ENCODE data around the gene GMCL2. TPM values are rescaled to one million over a fixed set of nuclear protein-coding genes. Genes with fewer than 3 reads are reported as not detected.
A peak's percentile ranks its signal among the peaks of the same experiment; 100 is the strongest.

The GMCL2 gene
- total RNA-seq, 1 experiment from 2014 or later, result not detected

DNA sequence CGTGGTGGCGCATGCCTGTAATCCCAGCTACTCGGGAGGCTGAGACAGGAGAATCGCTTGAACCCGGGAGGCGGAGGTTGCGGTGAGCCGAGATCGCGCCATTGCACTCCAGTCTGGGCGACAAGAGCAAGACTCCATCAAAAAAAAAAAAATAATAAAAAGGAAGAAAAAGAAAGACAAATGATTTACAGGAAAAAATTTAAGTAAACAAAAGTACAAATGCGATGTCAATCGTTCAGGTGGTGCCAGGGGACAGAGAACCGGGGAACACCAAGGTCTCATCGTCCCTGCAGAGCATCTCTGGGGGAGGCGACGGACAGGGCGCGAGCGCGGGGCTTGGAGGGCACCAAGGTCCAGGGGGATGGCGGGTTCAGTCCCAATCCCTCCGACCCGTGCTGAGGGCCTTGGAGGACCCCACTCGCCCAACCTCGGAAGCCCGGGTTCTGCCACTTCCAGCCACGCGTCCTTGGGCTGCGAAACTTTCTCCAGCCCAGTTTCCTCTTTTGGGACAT lies 16.6 kb upstream of the GMCL2 start:
- H3K9ac ChIP-seq (ENCODE audit: extremely low read depth, insufficient read length, low read length), result peak overlapping the region; percentile 76
- H3K4me3 Mint-ChIP-seq, result peak overlapping the region; percentile 75 to 98
- DNase-seq, result no peak
- no peak overlapping the region for H2BK5ac ChIP-seq (ENCODE audit: insufficient read length, low read length)
- no peak overlapping the region for H3K27ac ChIP-seq (ENCODE audit: insufficient read length, low read depth, low read length)
- H3K27me3 Mint-ChIP-seq (ENCODE audit: low read depth), result peaks cover 30% of the 10 kb centered on the region
- H3K56ac ChIP-seq (ENCODE audit: insufficient read length, low read depth, low read length), result no peak overlapping the region
- H3K23me2 ChIP-seq (ENCODE audit: insufficient read length, low read depth, low read length, poor library complexity, severe bottlenecking), result peaks cover 10% of the 10 kb centered on the region
- H3K23ac ChIP-seq (ENCODE audit: insufficient read length, low read depth, low read length), result no peak overlapping the region
- no peak overlapping the region for H2BK120ac ChIP-seq (ENCODE audit: low read depth, low read length, poor library complexity, severe bottlenecking)
- H3K9me3 Mint-ChIP-seq, result peaks cover 2% of the 10 kb centered on the region in 2 experiments; a peak in 3 of 5 replicates
- no peak overlapping the region for H4K8ac ChIP-seq (replicated peaks; ENCODE audit: insufficient read length, low read depth, low read length)
- H2AK5ac ChIP-seq (ENCODE audit: insufficient read length, low read length), result no peak overlapping the region
- no peak overlapping the region for H4K5ac ChIP-seq (ENCODE audit: insufficient read length, low read depth, low read length)
- no peak overlapping the region for H3K4ac ChIP-seq (ENCODE audit: low read depth, low read length)
- no peaks in the 10 kb centered on the region for H3K9me3 ChIP-seq (ENCODE audit: control insufficient read depth, low read depth, low read length)
- H2AFZ ChIP-seq (ENCODE audit: low read length), result no peak overlapping the region
- H2BK12ac ChIP-seq (ENCODE audit: insufficient read length, low read depth, low read length), result no peak overlapping the region
- no peak for TF ChIP-seq CTCF (conservative IDR thresholded peaks at IDR 0.05)
- no peaks in the 10 kb centered on the region; the same call in 1 of the 2 replicates for H3K4me1 ChIP-seq (ENCODE audit: insufficient read depth, low read length)
- H3K27me3 ChIP-seq (ENCODE audit: insufficient read depth, low read length), result no peaks in the 10 kb centered on the region
- H3K4me2 ChIP-seq (ENCODE audit: insufficient read depth, insufficient read length, low read length), result peak overlapping the region; percentile 40
- H3K79me2 ChIP-seq (ENCODE audit: insufficient read depth, low read length), result peaks cover 23% of the 10 kb centered on the region
- peak overlapping the region; percentile 86 for H3K14ac ChIP-seq (ENCODE audit: insufficient read depth, low read length)
- peak overlapping the region; percentile 71 for H3K18ac ChIP-seq (ENCODE audit: insufficient read length, low read depth, low read length)
- H3T11ph ChIP-seq (ENCODE audit: low read length), result no peak overlapping the region
- H2BK20ac ChIP-seq (ENCODE audit: low read depth, low read length, poor library complexity, severe bottlenecking), result no peak overlapping the region
- H3K4me1 Mint-ChIP-seq, result peaks cover 20 to 34% of the 10 kb centered on the region in 2 experiments
- H3K36me3 Mint-ChIP-seq (ENCODE audit: insufficient read depth in 1 of 3, low read depth in 3 of 3), result peaks cover 34 to 38% (median 34%) of the 10 kb centered on the region in 3 experiments
- H4K91ac ChIP-seq (ENCODE audit: insufficient read length, low read depth, low read length), result no peak overlapping the region
- H3K27ac Mint-ChIP-seq, result peak overlapping the region in 1 of 3 experiments; percentile 83; a peak in 1 of 7 replicates
- H2BK15ac ChIP-seq (ENCODE audit: low read depth, low read length), result no peak overlapping the region
- no CpG with 5 or more reads among the region's 30 CpGs for WGBS (ENCODE audit: extremely low coverage, insufficient read length, low lambda C conversion rate)
- peaks cover 9% of the 10 kb centered on the region for H3K79me1 ChIP-seq (ENCODE audit: insufficient read depth, low read depth, low read length, poor library complexity, severe bottlenecking)
- peaks cover 2% of the 10 kb centered on the region for H4K20me1 ChIP-seq (ENCODE audit: control insufficient read depth, insufficient read depth, insufficient read length)

Data from H9 (cell line).